MM.1S (cell line): ENCODE data around the gene ABHD17B.

Experiments
- DNase-seq: peaks from one replicate; pipeline ENCODE4 v3.0.0-alpha.2; 2015
- H2AFZ ChIP-seq: fragments of 300-600 bp; sonication (generic); 2 replicates; pipeline ENCODE4 v1.6.0; 2016; ENCODE audit warnings: antibody characterized with exemption, low read length
- H3F3A ChIP-seq: fragments of 300-600 bp; sonication (generic); 2 replicates; pipeline ENCODE4 v1.6.1; 2016; ENCODE audit warnings: mild to moderate bottlenecking, antibody characterized with exemption, low read length, moderate library complexity, mixed read lengths; ENCODE audit not compliant: insufficient read depth
- H3K27ac ChIP-seq: fragments of 300-600 bp; sonication (generic); 2 replicates; pipeline ENCODE4 v1.5.1; 2016; ENCODE audit warnings: mild to moderate bottlenecking, low read length
- H3K27me3 ChIP-seq: fragments of 300-600 bp; sonication (generic); replicated peaks from 2 replicates; pipeline ENCODE4 v1.6.0; 2016; ENCODE audit warnings: low read length; ENCODE audit not compliant: insufficient read depth
- H3K36me3 ChIP-seq: fragments of 300-600 bp; sonication (generic); replicated peaks from 2 replicates; pipeline ENCODE4 v1.6.1; 2016; ENCODE audit warnings: mild to moderate bottlenecking, low read length, mixed read lengths; ENCODE audit not compliant: insufficient read depth
- H3K4me1 ChIP-seq: fragments of 300-600 bp; sonication (generic); 2 replicates; pipeline ENCODE4 v1.6.1; 2016; ENCODE audit warnings: low read length, mixed read lengths
- H3K4me2 ChIP-seq: fragments of 300-600 bp; sonication (generic); 2 replicates; pipeline ENCODE4 v1.6.0; 2016; ENCODE audit warnings: low read depth, low read length
- H3K4me3 ChIP-seq: fragments of 300-600 bp; sonication (generic); 2 replicates; pipeline ENCODE4 v1.5.1; 2016; ENCODE audit warnings: low read length, mixed read lengths
- H3K79me2 ChIP-seq: fragments of 300-600 bp; sonication (generic); 2 replicates; pipeline ENCODE4 v1.6.1; 2016; ENCODE audit warnings: mixed run types, low read length, mixed read lengths
- H3K9ac ChIP-seq: fragments of 300-600 bp; sonication (generic); 2 replicates; pipeline ENCODE4 v1.6.1; 2016; ENCODE audit warnings: low read length, mixed read lengths
- H3K9me2 ChIP-seq: fragments of 300-600 bp; sonication (generic); replicated peaks from 2 replicates; pipeline ENCODE4 v1.6.1; 2016; ENCODE audit warnings: mild to moderate bottlenecking, low read length, mixed read lengths; ENCODE audit not compliant: insufficient read depth
- H3K9me3 ChIP-seq: fragments of 300-600 bp; sonication (generic); replicated peaks from 2 replicates; pipeline ENCODE4 v1.6.1; 2016; ENCODE audit warnings: mild to moderate bottlenecking, low read length, mixed read lengths; ENCODE audit not compliant: insufficient read depth
- H4K20me1 ChIP-seq: fragments of 300-600 bp; sonication (generic); 2 replicates; pipeline ENCODE4 v1.6.1; 2016; ENCODE audit warnings: mild to moderate bottlenecking, low read length, moderate library complexity, mixed read lengths; ENCODE audit not compliant: insufficient read depth
- EZH2 ChIP-seq: fragments of 300-600 bp; sonication (generic); optimal IDR thresholded peaks from 2 replicates; pipeline ENCODE3; 2017; ENCODE audit warnings: low read depth, mild to moderate bottlenecking, antibody characterized with exemption, low read length, mixed read lengths
- EZH2phosphoT487 ChIP-seq: fragments of 300-600 bp; sonication (generic); IDR thresholded peaks from 2 replicates; pipeline ENCODE4 v1.6.1; 2018; ENCODE audit warnings: antibody characterized with exemption, low read length
- TF ChIP-seq, protein P1 (sequence below): fragments of 300-600 bp; sonication (generic); IDR thresholded peaks from 2 replicates; pipeline ENCODE4 v1.5.1; 2016; ENCODE audit warnings: antibody characterized with exemption, low read length, mixed read lengths

ABHD17B gene

DNA sequence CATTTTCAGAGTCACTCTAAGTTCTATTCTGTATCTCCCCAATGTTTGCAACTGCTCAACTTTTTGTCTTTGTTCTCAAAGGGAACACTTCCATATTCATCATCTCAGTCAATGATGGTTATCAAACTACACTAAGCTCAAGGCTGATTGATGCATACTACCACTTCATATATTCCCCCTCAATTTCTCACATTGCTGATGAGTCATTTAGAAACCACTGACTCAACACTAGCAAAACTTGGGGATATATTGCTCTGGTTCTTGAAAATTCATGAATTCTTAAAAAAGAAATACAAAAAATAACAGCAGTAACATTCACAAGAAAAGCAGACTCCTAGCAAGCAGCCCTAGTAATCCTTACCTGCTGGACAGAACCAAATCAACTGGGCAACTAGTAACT lies 52.2 kb downstream of the ABHD17B start:
- Histone ChIP-seq H3K4me2 (no peak overlapping the region), H3K27ac (no peak overlapping the region; the same call in 1 of the 2 replicates), H2AFZ (no peak overlapping the region), H3K27me3 (no peaks in the 10 kb centered on the region), H4K20me1 (no peaks in the 10 kb centered on the region), H3K9me2 (no peaks in the 10 kb centered on the region), H3K36me3 (no peaks in the 10 kb centered on the region), H3K4me1 (peaks cover 6% of the 10 kb centered on the region; the same call in 1 of the 2 replicates), H3K79me2 (no peaks in the 10 kb centered on the region), H3K4me3 (no peak overlapping the region), H3F3A (peaks cover 10% of the 10 kb centered on the region; the same call in 1 of the 2 replicates), H3K9me3 (no peaks in the 10 kb centered on the region), H3K9ac (no peak overlapping the region)
- no peak for TF ChIP-seq EZH2
- TF ChIP-seq, protein P1, sequence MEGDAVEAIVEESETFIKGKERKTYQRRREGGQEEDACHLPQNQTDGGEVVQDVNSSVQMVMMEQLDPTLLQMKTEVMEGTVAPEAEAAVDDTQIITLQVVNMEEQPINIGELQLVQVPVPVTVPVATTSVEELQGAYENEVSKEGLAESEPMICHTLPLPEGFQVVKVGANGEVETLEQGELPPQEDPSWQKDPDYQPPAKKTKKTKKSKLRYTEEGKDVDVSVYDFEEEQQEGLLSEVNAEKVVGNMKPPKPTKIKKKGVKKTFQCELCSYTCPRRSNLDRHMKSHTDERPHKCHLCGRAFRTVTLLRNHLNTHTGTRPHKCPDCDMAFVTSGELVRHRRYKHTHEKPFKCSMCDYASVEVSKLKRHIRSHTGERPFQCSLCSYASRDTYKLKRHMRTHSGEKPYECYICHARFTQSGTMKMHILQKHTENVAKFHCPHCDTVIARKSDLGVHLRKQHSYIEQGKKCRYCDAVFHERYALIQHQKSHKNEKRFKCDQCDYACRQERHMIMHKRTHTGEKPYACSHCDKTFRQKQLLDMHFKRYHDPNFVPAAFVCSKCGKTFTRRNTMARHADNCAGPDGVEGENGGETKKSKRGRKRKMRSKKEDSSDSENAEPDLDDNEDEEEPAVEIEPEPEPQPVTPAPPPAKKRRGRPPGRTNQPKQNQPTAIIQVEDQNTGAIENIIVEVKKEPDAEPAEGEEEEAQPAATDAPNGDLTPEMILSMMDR, result no peak
- TF ChIP-seq EZH2phosphoT487, result no peak
- peak; percentile 21 for DNase-seq

DNA sequence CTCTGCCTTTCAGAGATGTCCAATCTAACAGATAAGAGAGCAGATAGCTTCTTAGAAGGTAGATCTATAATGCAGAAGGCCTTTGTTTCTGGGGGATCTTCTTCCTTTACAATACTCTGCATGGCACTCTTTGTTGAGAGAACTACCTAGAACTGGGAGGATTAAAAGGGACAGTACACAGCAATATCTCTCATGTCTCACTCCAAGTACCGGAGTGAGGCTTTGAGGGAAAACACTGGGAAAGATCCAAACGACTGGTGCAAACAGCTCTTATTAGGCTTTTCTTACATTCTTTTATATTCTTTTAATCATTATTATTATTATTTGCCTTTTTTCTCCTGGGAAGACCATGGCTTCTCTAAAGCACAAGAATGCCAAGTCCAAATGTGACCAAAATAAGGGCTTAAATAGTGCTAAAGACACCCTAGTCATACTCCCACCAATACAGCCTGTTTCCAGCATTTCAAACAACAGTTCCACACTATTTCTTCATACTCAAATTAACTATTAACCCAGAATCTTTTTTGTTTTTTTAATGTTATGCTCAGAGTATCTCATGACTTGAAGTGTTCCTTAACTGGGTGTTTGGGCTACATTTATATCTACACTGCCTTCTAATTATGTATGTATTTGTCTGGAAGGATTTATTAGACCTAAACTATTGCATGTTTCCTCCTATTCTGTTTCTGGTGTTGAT lies 52.7 kb downstream of the ABHD17B start:
- Histone ChIP-seq H3K9me3 (no peaks in the 10 kb centered on the region), H3K79me2 (no peaks in the 10 kb centered on the region), H3K4me1 (peaks cover 6% of the 10 kb centered on the region; the same call in 1 of the 2 replicates), H3K9me2 (no peaks in the 10 kb centered on the region), H4K20me1 (no peaks in the 10 kb centered on the region), H2AFZ (no peak overlapping the region), H3K36me3 (no peaks in the 10 kb centered on the region), H3K9ac (no peak overlapping the region), H3F3A (peaks cover 10% of the 10 kb centered on the region; the same call in 1 of the 2 replicates), H3K27me3 (no peaks in the 10 kb centered on the region), H3K4me3 (no peak overlapping the region), H3K4me2 (no peak overlapping the region), H3K27ac (no peak overlapping the region; the same call in 1 of the 2 replicates)
- TF ChIP-seq, protein P1, result no peak
- no peak for TF ChIP-seq EZH2
- no peak for TF ChIP-seq EZH2phosphoT487
- DNase-seq, result no peak

DNA sequence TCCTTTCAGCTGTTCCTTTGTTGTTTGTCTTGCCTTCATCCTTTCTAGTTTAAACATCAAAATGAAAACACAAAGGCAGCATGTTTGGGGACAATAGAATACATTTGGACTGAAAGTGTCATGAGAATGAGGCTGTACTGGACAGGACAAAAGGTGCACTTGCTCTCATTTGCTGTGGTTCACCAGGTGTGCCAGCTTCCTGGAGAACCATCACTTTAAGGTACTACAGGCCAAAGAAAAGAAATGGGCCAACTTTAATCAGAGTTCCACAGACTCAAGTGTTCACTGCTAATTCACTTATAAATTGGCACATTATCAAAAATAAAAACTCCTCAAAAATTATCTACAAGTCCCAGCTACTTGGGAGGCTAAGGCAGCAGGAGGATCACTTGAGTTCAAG lies 53.8 kb downstream of the ABHD17B start:
- no peak overlapping the region for H3K27ac ChIP-seq
- no peak overlapping the region for H3K9ac ChIP-seq
- no peak overlapping the region for H3K4me2 ChIP-seq
- H3K9me3 ChIP-seq, result no peaks in the 10 kb centered on the region
- DNase-seq, result peak; percentile 48
- peaks cover 10% of the 10 kb centered on the region; the same call in 1 of the 2 replicates for H3F3A ChIP-seq
- H3K79me2 ChIP-seq, result no peaks in the 10 kb centered on the region
- no peaks in the 10 kb centered on the region for H3K9me2 ChIP-seq
- H3K36me3 ChIP-seq, result no peaks in the 10 kb centered on the region
- no peak overlapping the region for H2AFZ ChIP-seq
- H3K4me1 ChIP-seq, result peaks cover 6% of the 10 kb centered on the region; the same call in 1 of the 2 replicates
- TF ChIP-seq EZH2phosphoT487, result no peak
- TF ChIP-seq EZH2, result no peak
- TF ChIP-seq, protein P1, result no peak
- no peak overlapping the region for H3K4me3 ChIP-seq
- no peaks in the 10 kb centered on the region for H3K27me3 ChIP-seq
- no peaks in the 10 kb centered on the region for H4K20me1 ChIP-seq
